Activated naive CD8-positive, alpha-beta T cell treated with anti-CD3 and anti-CD28 coated beads for 36 hours (primary cell): ENCODE data around the gene FSD2. TPM values are rescaled to one million over a fixed set of nuclear protein-coding genes. Genes with fewer than 3 reads are reported as not detected.
A peak's percentile ranks its signal among the peaks of the same experiment; 100 is the strongest.

Experiments used
- DNase-seq: peaks from one replicate; pipeline ENCODE4 v3.0.0; 2021
- H3K27ac Mint-ChIP-seq: one replicate; pipeline ENCODE4 v1.8.0; 2022; ENCODE audit warnings: mild to moderate bottlenecking, moderate library complexity, mixed read lengths
- H3K27me3 Mint-ChIP-seq: one replicate; pipeline ENCODE4 v1.8.0; 2022; ENCODE audit warnings: mild to moderate bottlenecking, mixed read lengths
- H3K36me3 Mint-ChIP-seq: one replicate; pipeline ENCODE4 v1.8.0; 2021; ENCODE audit warnings: mild to moderate bottlenecking, mixed read lengths
- H3K4me1 Mint-ChIP-seq: one replicate; pipeline ENCODE4 v1.8.0; 2021; ENCODE audit warnings: mixed read lengths
- H3K4me3 Mint-ChIP-seq: one replicate; pipeline ENCODE4 v1.8.0; 2022; ENCODE audit warnings: mild to moderate bottlenecking, moderate library complexity, mixed read lengths
- H3K9me3 Mint-ChIP-seq: one replicate; pipeline ENCODE4 v1.8.0; 2022; ENCODE audit warnings: mixed read lengths
- total RNA-seq, 2 experiments: library from RNA; stranded (reverse); gene quantifications; one replicate each; pipeline ENCODE4 v1.2.3, GENCODE V29; 2021

FSD2 gene, protein sequence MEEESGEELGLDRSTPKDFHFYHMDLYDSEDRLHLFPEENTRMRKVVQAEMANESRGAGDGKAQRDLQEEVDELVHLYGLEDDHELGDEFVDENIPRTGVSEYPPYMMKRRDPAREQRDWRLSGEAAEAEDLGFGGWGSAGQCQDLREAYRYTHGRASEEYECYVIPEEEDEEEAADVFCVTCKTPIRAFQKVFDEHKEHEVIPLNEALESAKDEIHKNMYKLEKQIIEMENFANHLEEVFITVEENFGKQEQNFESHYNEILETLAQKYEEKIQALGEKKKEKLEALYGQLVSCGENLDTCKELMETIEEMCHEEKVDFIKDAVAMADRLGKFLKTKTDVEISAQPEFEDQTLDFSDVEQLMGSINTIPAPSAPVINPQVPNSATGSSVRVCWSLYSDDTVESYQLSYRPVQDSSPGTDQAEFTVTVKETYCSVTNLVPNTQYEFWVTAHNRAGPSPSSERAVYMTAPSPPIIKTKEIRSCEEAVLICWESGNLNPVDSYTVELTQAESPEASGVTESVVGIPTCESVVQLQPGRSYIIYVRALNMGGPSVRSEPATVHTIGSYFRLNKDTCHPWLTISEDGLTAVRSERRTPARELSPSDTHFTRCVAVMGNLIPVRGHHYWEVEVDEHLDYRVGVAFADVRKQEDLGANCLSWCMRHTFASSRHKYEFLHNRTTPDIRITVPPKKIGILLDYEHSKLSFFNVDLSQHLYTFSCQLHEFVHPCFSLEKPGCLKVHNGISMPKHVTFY
- not detected for total RNA-seq

- peaks cover 8% of the 10 kb centered on the region for H3K27me3 Mint-ChIP-seq
- no peaks in the 10 kb centered on the region for H3K36me3 Mint-ChIP-seq
- DNase-seq = no peak
- H3K4me3 Mint-ChIP-seq = no peak within 1 kb of the TSS
- no peaks in the 10 kb centered on the region for H3K9me3 Mint-ChIP-seq
- H3K4me1 Mint-ChIP-seq = peaks cover 12% of the 10 kb centered on the region
- H3K27ac Mint-ChIP-seq = no peak within 1 kb of the TSS
Measured at GRCh38 chr15:82805994-82806406, at the start of gene FSD2. Gene FSD2, minus strand, starts transcription at chr15:82806069. Its CDS starts 18,679 bp downstream, at chr15:82787390.

GRCh38 chr15:82854554-82854953, 48.7 kb upstream of the FSD2 start:
- no peaks in the 10 kb centered on the region for H3K36me3 Mint-ChIP-seq
- no peak overlapping the region for H3K27ac Mint-ChIP-seq
- H3K27me3 Mint-ChIP-seq = no peaks in the 10 kb centered on the region
- peaks cover 15% of the 10 kb centered on the region for H3K4me1 Mint-ChIP-seq
- H3K9me3 Mint-ChIP-seq = no peaks in the 10 kb centered on the region
- H3K4me3 Mint-ChIP-seq = no peak overlapping the region
- no peak for DNase-seq

- no peaks in the 10 kb centered on the region for H3K36me3 Mint-ChIP-seq
- no peak for DNase-seq
- peak overlapping the region; percentile 5 for H3K4me3 Mint-ChIP-seq
Measured at GRCh38 chr15:82852941-82853561, 47.2 kb upstream of the FSD2 start.

GRCh38 chr15:82851981-82852511, 46.2 kb upstream of the FSD2 start:
- Mint-ChIP-seq H3K4me3 (no peak overlapping the region), H3K27ac (no peak overlapping the region), H3K36me3 (no peaks in the 10 kb centered on the region), H3K4me1 (peaks cover 15% of the 10 kb centered on the region), H3K27me3 (no peaks in the 10 kb centered on the region), H3K9me3 (no peaks in the 10 kb centered on the region)
- no peak for DNase-seq

More at GRCh38 chr15:82852941-82853561, 47.2 kb upstream of the FSD2 start:
- H3K4me1 Mint-ChIP-seq = peaks cover 15% of the 10 kb centered on the region
- no peaks in the 10 kb centered on the region for H3K27me3 Mint-ChIP-seq
- H3K9me3 Mint-ChIP-seq = no peaks in the 10 kb centered on the region
- H3K27ac Mint-ChIP-seq = no peak overlapping the region

- peaks cover 15% of the 10 kb centered on the region for H3K4me1 Mint-ChIP-seq
- H3K36me3 Mint-ChIP-seq = no peaks in the 10 kb centered on the region
- no peaks in the 10 kb centered on the region for H3K27me3 Mint-ChIP-seq
- H3K4me3 Mint-ChIP-seq = no peak overlapping the region
- H3K27ac Mint-ChIP-seq = no peak overlapping the region
- H3K9me3 Mint-ChIP-seq = no peaks in the 10 kb centered on the region
- DNase-seq = no peak
Measured at GRCh38 chr15:82851306-82851850, 45.5 kb upstream of the FSD2 start.

DNA sequence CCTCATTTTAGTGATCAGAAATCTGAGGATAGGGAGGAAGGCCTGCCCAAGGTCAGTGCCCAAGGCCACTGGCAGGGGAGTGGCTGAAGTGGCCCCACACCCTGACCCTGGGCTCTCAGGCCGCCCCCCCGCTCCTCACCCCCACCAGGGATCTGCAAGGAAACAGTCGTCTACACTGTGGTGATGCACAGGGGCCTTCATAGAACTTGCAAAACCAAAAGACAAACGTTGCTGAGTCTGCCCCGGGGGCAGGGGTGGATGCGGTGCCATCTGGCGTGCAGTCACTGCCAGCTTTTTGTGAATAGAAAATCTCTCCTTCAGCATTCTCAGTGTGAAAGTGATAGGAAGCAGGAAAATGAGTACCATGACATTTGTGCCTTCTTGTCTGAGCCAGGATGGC, 44.9 kb upstream of the FSD2 start:
- H3K27ac Mint-ChIP-seq = no peak overlapping the region

GRCh38 chr15:82849556-82850512, 44.0 kb upstream of the FSD2 start:
- Mint-ChIP-seq H3K27ac (no peak overlapping the region), H3K36me3 (no peaks in the 10 kb centered on the region), H3K27me3 (peaks cover under 1% of the 10 kb centered on the region), H3K4me3 (no peak overlapping the region), H3K9me3 (no peaks in the 10 kb centered on the region), H3K4me1 (peaks cover 16% of the 10 kb centered on the region)
- peak; percentile 54 for DNase-seq

More for the DNA sequence above, 44.9 kb upstream of the FSD2 start:
- Mint-ChIP-seq H3K4me3 (no peak overlapping the region), H3K27me3 (no peaks in the 10 kb centered on the region), H3K4me1 (peaks cover 12% of the 10 kb centered on the region), H3K9me3 (no peaks in the 10 kb centered on the region), H3K36me3 (no peaks in the 10 kb centered on the region)
- DNase-seq = no peak

GRCh38 chr15:82848241-82848993, 42.5 kb upstream of the FSD2 start:
- H3K36me3 Mint-ChIP-seq = peaks cover 1% of the 10 kb centered on the region
- H3K27ac Mint-ChIP-seq = no peak overlapping the region
- H3K4me1 Mint-ChIP-seq = peaks cover 17% of the 10 kb centered on the region
- no peak overlapping the region for H3K4me3 Mint-ChIP-seq
- no peak for DNase-seq
- H3K9me3 Mint-ChIP-seq = no peaks in the 10 kb centered on the region
- H3K27me3 Mint-ChIP-seq = peaks cover 4% of the 10 kb centered on the region

DNA sequence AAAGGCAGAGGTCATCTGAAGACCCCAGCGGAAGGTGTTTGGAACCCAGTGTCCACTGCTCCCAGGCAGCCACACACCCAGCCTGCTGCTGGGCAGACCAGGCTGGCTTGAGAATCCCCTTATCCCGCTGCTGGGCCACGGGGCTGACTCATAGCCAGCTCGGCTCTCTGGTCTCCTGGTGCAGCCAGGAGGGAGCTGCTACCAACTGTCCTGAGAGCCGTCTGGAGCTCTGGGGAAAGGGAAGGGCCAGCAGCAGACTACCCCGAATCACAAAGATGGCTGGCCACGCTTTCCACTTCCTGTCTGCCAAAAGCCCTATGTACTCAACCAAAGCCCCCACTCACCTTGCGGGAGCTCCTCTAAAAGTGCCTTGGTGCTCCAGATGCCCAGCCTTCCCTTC, 41.8 kb upstream of the FSD2 start:
- peaks cover 10% of the 10 kb centered on the region for H3K4me1 Mint-ChIP-seq
- peaks cover 4% of the 10 kb centered on the region for H3K27me3 Mint-ChIP-seq
- no peak overlapping the region for H3K4me3 Mint-ChIP-seq
- DNase-seq = no peak
- peaks cover 1% of the 10 kb centered on the region for H3K36me3 Mint-ChIP-seq
- H3K27ac Mint-ChIP-seq = no peak overlapping the region
- no peaks in the 10 kb centered on the region for H3K9me3 Mint-ChIP-seq

- Mint-ChIP-seq H3K27ac (no peak overlapping the region), H3K27me3 (peaks cover 4% of the 10 kb centered on the region), H3K4me1 (peaks cover 10% of the 10 kb centered on the region), H3K36me3 (peaks cover 1% of the 10 kb centered on the region), H3K9me3 (no peaks in the 10 kb centered on the region), H3K4me3 (no peak overlapping the region)
- DNase-seq = no peak
Measured at GRCh38 chr15:82846621-82847020, 40.8 kb upstream of the FSD2 start.

GRCh38 chr15:82845686-82846085, 39.8 kb upstream of the FSD2 start:
- H3K27me3 Mint-ChIP-seq = peaks cover 4% of the 10 kb centered on the region
- no peak for DNase-seq
- H3K4me3 Mint-ChIP-seq = no peak overlapping the region
- no peak overlapping the region for H3K27ac Mint-ChIP-seq
- no peaks in the 10 kb centered on the region for H3K9me3 Mint-ChIP-seq
- peaks cover 1% of the 10 kb centered on the region for H3K36me3 Mint-ChIP-seq
- peaks cover 10% of the 10 kb centered on the region for H3K4me1 Mint-ChIP-seq

- Mint-ChIP-seq H3K27me3 (peaks cover 4% of the 10 kb centered on the region), H3K36me3 (peaks cover 1% of the 10 kb centered on the region), H3K4me1 (peaks cover 7% of the 10 kb centered on the region), H3K27ac (no peak overlapping the region), H3K4me3 (no peak overlapping the region), H3K9me3 (no peaks in the 10 kb centered on the region)
- DNase-seq = no peak
Measured at GRCh38 chr15:82843566-82843965, 37.7 kb upstream of the FSD2 start.

DNA sequence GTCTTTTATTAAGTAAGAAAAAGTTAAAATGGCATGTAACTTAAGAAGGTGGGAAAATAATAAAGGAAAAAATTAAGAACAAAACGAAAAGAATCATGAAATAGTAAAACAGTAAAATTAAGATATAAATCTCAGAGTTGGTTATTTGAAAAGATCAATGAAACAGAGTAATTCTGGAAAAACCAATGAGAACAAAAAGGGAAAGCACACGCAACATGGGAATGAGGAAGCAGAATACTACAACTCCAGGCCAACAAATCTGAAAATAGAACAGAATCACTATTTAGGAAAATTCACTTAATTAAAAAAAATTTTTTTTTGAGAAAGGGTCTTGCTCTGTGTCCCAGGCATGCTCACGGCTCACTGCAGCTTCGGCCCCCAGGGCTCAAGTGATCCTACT, 34.3 kb upstream of the FSD2 start:
- no peak for DNase-seq
- Mint-ChIP-seq H3K4me3 (no peak overlapping the region), H3K27me3 (peaks cover 4% of the 10 kb centered on the region), H3K4me1 (peaks cover 6% of the 10 kb centered on the region), H3K9me3 (no peaks in the 10 kb centered on the region), H3K27ac (no peak overlapping the region), H3K36me3 (peaks cover 31% of the 10 kb centered on the region)
